Measurements from ENCODE around the gene DNAH6. TPM values are rescaled to one million over a fixed set of nuclear protein-coding genes. Genes with fewer than 3 reads are reported as not detected.
A peak's percentile ranks its signal among the peaks of the same experiment; 100 is the strongest.
"Not testable (repeated sequence)": the region's sequence is repeated elsewhere in the genome, so short reads cannot be mapped to it uniquely, and the experiment has no call there.

The DNAH6 gene
- total RNA-seq, 1 donor from 2014 or later = not detected

- Mint-ChIP-seq H3K27me3 (ENCODE audit: unreplicated experiment) (peaks cover 26% of the 10 kb centered on the region), H3K27ac (ENCODE audit: unreplicated experiment) (no peak overlapping the region), H3K36me3 (ENCODE audit: unreplicated experiment) (no peaks in the 10 kb centered on the region), H3K9me3 (ENCODE audit: unreplicated experiment) (no peaks in the 10 kb centered on the region), H3K4me3 (ENCODE audit: unreplicated experiment) (no peak overlapping the region), H3K4me1 (ENCODE audit: unreplicated experiment) (peaks cover 11% of the 10 kb centered on the region)
- no peak for TF ChIP-seq CTCF (IDR thresholded peaks at IDR 0.05)
- no peak for DNase-seq (ENCODE audit: extremely low spot score, unreplicated experiment)
Measured at GRCh38 chr2:84497285-84497684, 19.0 kb upstream of the DNAH6 start.

- no peak for TF ChIP-seq CTCF (IDR thresholded peaks at IDR 0.05)
- peaks cover 33% of the 10 kb centered on the region for H3K27me3 Mint-ChIP-seq (ENCODE audit: unreplicated experiment)
- no peak overlapping the region for H3K27ac Mint-ChIP-seq (ENCODE audit: unreplicated experiment)
- no peak for DNase-seq (ENCODE audit: extremely low spot score, unreplicated experiment)
- H3K36me3 Mint-ChIP-seq (ENCODE audit: unreplicated experiment) = no peaks in the 10 kb centered on the region
- H3K4me1 Mint-ChIP-seq (ENCODE audit: unreplicated experiment) = peaks cover 6% of the 10 kb centered on the region
- H3K4me3 Mint-ChIP-seq (ENCODE audit: unreplicated experiment) = no peak overlapping the region
- no peaks in the 10 kb centered on the region for H3K9me3 Mint-ChIP-seq (ENCODE audit: unreplicated experiment)
Measured at GRCh38 chr2:84498150-84498799, 18.0 kb upstream of the DNAH6 start.

- H3K4me1 Mint-ChIP-seq (ENCODE audit: unreplicated experiment); H3K9me3 Mint-ChIP-seq (ENCODE audit: unreplicated experiment): not testable (repeated sequence)
- H3K27me3 Mint-ChIP-seq (ENCODE audit: unreplicated experiment) = peaks cover 16% of the 10 kb centered on the region
Measured at GRCh38 chr2:84511024-84511423, 5.3 kb upstream of the DNAH6 start.

GRCh38 chr2:84515788-84516187, 510 bp upstream of the DNAH6 start:
- Mint-ChIP-seq H3K4me3 (ENCODE audit: unreplicated experiment) (peak overlapping the region; percentile 79), H3K27me3 (ENCODE audit: unreplicated experiment) (peaks cover 37% of the 10 kb centered on the region), H3K27ac (ENCODE audit: unreplicated experiment) (peak overlapping the region; percentile 45), H3K36me3 (ENCODE audit: unreplicated experiment) (no peaks in the 10 kb centered on the region), H3K9me3 (ENCODE audit: unreplicated experiment) (peaks cover 5% of the 10 kb centered on the region), H3K4me1 (ENCODE audit: unreplicated experiment) (peaks cover 5% of the 10 kb centered on the region)
- DNase-seq (ENCODE audit: extremely low spot score, unreplicated experiment) = no peak
- TF ChIP-seq CTCF (IDR thresholded peaks at IDR 0.05) = no peak

More at GRCh38 chr2:84511024-84511423, 5.3 kb upstream of the DNAH6 start:
- not testable (repeated sequence) for DNase-seq (ENCODE audit: extremely low spot score, unreplicated experiment); H3K4me3 Mint-ChIP-seq (ENCODE audit: unreplicated experiment); H3K36me3 Mint-ChIP-seq (ENCODE audit: unreplicated experiment); H3K27ac Mint-ChIP-seq (ENCODE audit: unreplicated experiment)

- H3K4me1 Mint-ChIP-seq (ENCODE audit: unreplicated experiment) = peaks cover 5% of the 10 kb centered on the region
- TF ChIP-seq CTCF (IDR thresholded peaks at IDR 0.05) = no peak
- DNase-seq (ENCODE audit: extremely low spot score, unreplicated experiment) = no peak
- no peak overlapping the region for H3K27ac Mint-ChIP-seq (ENCODE audit: unreplicated experiment)
- H3K4me3 Mint-ChIP-seq (ENCODE audit: unreplicated experiment) = no peak overlapping the region
- peaks cover 59% of the 10 kb centered on the region for H3K27me3 Mint-ChIP-seq (ENCODE audit: unreplicated experiment)
- H3K36me3 Mint-ChIP-seq (ENCODE audit: unreplicated experiment) = no peaks in the 10 kb centered on the region
- H3K9me3 Mint-ChIP-seq (ENCODE audit: unreplicated experiment) = peaks cover 10% of the 10 kb centered on the region
Measured at GRCh38 chr2:84519332-84519957, 3.1 kb downstream of the DNAH6 start.
